Transverse colon (tissue), 4 donors: ENCODE measurements around the gene TCL1B. TPM values are rescaled to one million over a fixed set of nuclear protein-coding genes. Genes with fewer than 3 reads are reported as not detected.

Experiments
- DNase-seq: peaks from one replicate; pipeline ENCODE4 v3.0.0-alpha.2; 2019
- H3K27ac ChIP-seq, 4 donors: fragments of 200-600 bp; sonication (generic); 2 replicates each; pipeline ENCODE4 v1.5.1; 2016 to 2018; ENCODE audit warnings: inconsistent platforms in 4 of 4
- H3K27me3 ChIP-seq: fragments of 200-600 bp; sonication (generic); 2 replicates; pipeline ENCODE4 v1.5.1; 2017; ENCODE audit warnings: inconsistent platforms
- H3K36me3 ChIP-seq, 4 donors: fragments of 200-600 bp; sonication (generic); 2 replicates each; pipeline ENCODE4 v1.5.1; 2017 to 2019; ENCODE audit warnings: inconsistent platforms in 4 of 4
- H3K4me1 ChIP-seq, 4 donors: fragments of 200-600 bp; sonication (generic); 2 replicates each; pipeline ENCODE4 v1.5.1; 2017 to 2020; ENCODE audit warnings: inconsistent platforms in 4 of 4
- H3K4me3 ChIP-seq, 4 donors: fragments of 200-600 bp; sonication (generic); 1 replicate in 1 of 4; 2 replicates in 3 of 4; pipeline versions ENCODE4 v1.5.1 to v1.6.1; 2017 to 2019; ENCODE audit warnings: inconsistent platforms in 4 of 4
- H3K9me3 ChIP-seq, 2 donors: fragments of 200-600 bp; sonication (generic); 2 replicates each; pipeline ENCODE4 v1.5.1; 2017 to 2019; ENCODE audit warnings: inconsistent platforms in 2 of 2
- EP300 ChIP-seq: sonication (generic); formaldehyde crosslinking; IDR thresholded peaks from one replicate; pipeline ENCODE4 v1.6.1; 2017; ENCODE audit warnings: antibody characterized with exemption, low read depth
- POLR2A ChIP-seq: fragments of 450-650 bp; IDR thresholded peaks from one replicate; pipeline ENCODE4 v1.6.1; 2016; ENCODE audit warnings: antibody characterized with exemption, mild to moderate bottlenecking, moderate library complexity
- POLR2AphosphoS5 ChIP-seq, 3 donors: sonication (generic); formaldehyde crosslinking; IDR thresholded peaks; one replicate each; pipeline ENCODE4 v1.6.1; 2016; ENCODE audit warnings: antibody characterized with exemption in 3 of 3
- WGBS, 2 donors: methylation state at CpG; one replicate each; pipeline ENCODE4 v1.1.5; 2018; ENCODE audit warnings: low coverage in 1 of 2; 5-methylcytosine and 5-hydroxymethylcytosine counted together
- in situ Hi-C, 4 donors: fragments of 200-750 bp; cut with MboI; loops; one replicate each; pipeline versions ENCODE4 v1.15.0 to v1.15.1; 2017; ENCODE audit warnings: low sequenced_read_pairs in 3 of 4, low pct_ligation_motif_present in 1 of 4, low pct_unique_long_range_greater_than_20kb in 1 of 4
- intact Hi-C: fragments of 100-400 bp; cut with DNase I; formaldehyde crosslinking; loops from one replicate; pipeline ENCODE4 v1.15.1; 2023; ENCODE audit warnings: low total_unique reads
- total RNA-seq, 4 donors: library from RNA; depleted of rRNA; stranded (reverse); fragments of >200 nt; gene quantifications; one replicate each; pipeline ENCODE4 v1.1.0, GENCODE V29; 2016
- TF ChIP-seq, protein P1 (sequence below), 5 experiments: fragments of 200-600 bp in 3 of 5; fragments of 450-650 bp in 2 of 5; sonication (generic) in 3 of 5; IDR thresholded peaks; 1 replicate in 2 of 5; 2 replicates in 3 of 5; pipeline ENCODE4 v1.5.1; 2016 to 2017; ENCODE audit warnings: antibody characterized with exemption in 5 of 5, inconsistent platforms in 3 of 5, mild to moderate bottlenecking in 2 of 5, moderate library complexity in 1 of 5

Gene TCL1B
- total RNA-seq, 4 donors from 2014 or later, result 0.64 TPM; not detected in 3

DNA sequence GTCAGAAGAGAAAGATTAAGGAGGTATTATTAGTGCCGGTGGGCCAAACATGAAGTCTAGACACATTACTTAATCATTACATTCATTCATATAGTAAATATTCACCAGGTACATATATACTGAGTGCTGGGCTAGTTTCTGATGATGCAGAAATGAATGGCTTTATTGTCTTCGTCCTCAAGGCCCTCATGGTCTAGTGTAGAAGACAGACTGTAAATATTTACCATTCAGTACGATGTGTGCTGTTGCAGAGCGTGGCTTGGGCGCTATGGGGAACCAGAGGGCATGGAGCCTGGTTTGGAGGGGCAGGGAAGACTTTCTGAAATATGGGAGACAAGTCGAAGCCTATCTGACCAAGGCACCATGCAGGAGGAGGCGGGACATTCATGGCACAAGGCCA is 37.0 kb upstream of the TCL1B start:
- no peak for DNase-seq
- H3K27me3 ChIP-seq, result no peaks in the 10 kb centered on the region
- no peaks in the 10 kb centered on the region for H3K9me3 ChIP-seq
- in situ Hi-C loops (no loop called here), intact Hi-C loops (no loop called here)
- TF ChIP-seq, protein P1, sequence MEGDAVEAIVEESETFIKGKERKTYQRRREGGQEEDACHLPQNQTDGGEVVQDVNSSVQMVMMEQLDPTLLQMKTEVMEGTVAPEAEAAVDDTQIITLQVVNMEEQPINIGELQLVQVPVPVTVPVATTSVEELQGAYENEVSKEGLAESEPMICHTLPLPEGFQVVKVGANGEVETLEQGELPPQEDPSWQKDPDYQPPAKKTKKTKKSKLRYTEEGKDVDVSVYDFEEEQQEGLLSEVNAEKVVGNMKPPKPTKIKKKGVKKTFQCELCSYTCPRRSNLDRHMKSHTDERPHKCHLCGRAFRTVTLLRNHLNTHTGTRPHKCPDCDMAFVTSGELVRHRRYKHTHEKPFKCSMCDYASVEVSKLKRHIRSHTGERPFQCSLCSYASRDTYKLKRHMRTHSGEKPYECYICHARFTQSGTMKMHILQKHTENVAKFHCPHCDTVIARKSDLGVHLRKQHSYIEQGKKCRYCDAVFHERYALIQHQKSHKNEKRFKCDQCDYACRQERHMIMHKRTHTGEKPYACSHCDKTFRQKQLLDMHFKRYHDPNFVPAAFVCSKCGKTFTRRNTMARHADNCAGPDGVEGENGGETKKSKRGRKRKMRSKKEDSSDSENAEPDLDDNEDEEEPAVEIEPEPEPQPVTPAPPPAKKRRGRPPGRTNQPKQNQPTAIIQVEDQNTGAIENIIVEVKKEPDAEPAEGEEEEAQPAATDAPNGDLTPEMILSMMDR (IDR thresholded peaks at IDR 0.05), result no peak
- TF ChIP-seq POLR2AphosphoS5 (IDR thresholded peaks at IDR 0.05), result no peak
- no peak for TF ChIP-seq POLR2A
- TF ChIP-seq EP300, result no peak
- H3K4me1 ChIP-seq, result no peaks in the 10 kb centered on the region
- no peaks in the 10 kb centered on the region for H3K36me3 ChIP-seq
- WGBS, 2 donors, result 55 to 59% methylated on average over 4 to 7 of the region's 7 CpGs
- no peak overlapping the region for H3K27ac ChIP-seq
- H3K4me3 ChIP-seq, result no peak overlapping the region

DNA sequence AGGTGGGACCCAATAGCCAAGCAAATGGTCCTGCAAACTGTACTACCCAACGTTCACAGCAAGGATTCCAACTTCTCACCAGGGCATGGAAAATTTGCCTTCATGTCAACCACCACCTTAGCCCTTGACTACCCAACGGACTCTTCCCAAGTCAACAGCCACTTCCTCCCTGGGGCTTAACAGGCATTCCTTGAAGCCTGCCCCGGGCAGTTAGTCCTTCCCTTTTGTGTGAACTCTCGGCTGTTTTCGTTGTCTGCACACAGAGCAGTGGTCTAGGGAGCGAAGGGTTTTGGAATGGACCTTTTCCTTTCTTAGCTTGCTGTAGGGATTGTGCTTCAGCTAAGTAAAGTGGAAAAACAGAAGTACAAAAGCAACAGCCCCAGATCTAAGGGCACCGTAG is 35.2 kb upstream of the TCL1B start:
- no peak for TF ChIP-seq EP300
- TF ChIP-seq, protein P1 (IDR thresholded peaks at IDR 0.05), result no peak
- TF ChIP-seq POLR2A, result no peak
- no peak for TF ChIP-seq POLR2AphosphoS5 (IDR thresholded peaks at IDR 0.05)
- no peak for DNase-seq
- Histone ChIP-seq H3K9me3 (no peaks in the 10 kb centered on the region), H3K36me3 (no peaks in the 10 kb centered on the region), H3K27me3 (no peaks in the 10 kb centered on the region), H3K4me1 (no peaks in the 10 kb centered on the region), H3K4me3 (no peak overlapping the region), H3K27ac (no peak overlapping the region)
- in situ Hi-C loops (no loop called here), intact Hi-C loops (no loop called here)
- WGBS, 2 donors, result 67 to 86% methylated on average over 1 to 7 of the region's 7 CpGs

DNA sequence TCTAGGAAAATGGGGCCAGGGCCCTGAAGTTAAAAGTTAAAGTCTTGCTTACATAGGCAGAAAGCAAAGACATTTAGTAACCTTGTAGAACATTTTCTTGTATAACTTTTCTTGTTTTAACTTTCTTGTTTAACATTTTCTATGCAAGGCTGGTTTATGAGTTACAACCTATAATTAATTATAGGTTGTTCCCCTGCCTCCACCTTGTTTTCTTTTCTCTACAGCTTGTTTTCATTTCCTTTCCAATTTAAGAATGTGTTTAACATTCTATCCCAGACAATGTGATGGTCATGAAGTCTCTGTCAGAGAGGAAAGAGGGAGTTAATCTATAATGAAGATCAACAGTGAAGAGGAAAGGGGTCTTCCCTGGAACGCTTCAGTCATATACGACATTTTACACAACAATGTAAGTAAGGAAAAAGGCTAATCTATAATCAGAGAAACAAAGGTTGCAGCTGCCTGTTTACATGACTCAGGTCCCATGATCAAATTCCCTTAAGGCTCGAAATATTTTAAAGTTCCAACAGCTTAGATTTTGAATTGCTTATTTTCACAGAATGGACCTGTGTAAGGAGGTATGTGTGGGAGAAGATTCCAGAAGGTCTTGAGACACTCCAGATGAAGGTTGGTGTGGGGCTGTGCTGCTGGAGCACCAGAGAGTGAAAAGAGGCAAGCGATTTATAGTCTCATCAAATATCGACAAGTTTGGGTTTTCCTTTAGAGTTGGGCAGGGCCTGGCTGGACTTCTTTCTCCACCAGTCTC is 34.2 kb upstream of the TCL1B start:
- in situ Hi-C loops, result no loop called here

DNA sequence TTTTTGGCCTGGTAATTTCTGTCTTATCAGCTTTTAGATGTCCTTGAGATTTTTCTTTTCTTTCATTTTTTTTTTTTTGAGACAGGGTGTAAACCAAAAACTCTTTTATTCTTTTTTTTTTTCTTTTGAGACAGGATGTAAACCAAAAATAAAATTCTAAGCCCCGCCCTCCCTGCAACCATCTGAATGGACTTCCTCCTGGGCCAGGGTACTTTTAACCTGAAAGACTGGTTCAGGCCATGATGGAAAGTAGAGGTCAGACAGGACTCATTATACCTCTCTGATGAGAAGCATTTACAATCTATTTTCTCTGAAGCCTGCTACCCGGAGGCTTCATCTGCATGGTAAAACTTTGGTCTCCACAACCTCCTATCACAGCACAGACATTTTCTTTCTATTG is 33.5 kb upstream of the TCL1B start:
- H3K27me3 ChIP-seq, result no peaks in the 10 kb centered on the region
- no peak overlapping the region for H3K4me3 ChIP-seq
- 49 to 61% methylated on average over 2 of the region's 2 CpGs for WGBS, 2 donors
- H3K27ac ChIP-seq, result no peak overlapping the region
- in situ Hi-C loops, result no loop called here
- no peaks in the 10 kb centered on the region for H3K9me3 ChIP-seq
- TF ChIP-seq, protein P1 (IDR thresholded peaks at IDR 0.05), result no peak
- TF ChIP-seq EP300 (no peak), POLR2A (no peak), POLR2AphosphoS5 (IDR thresholded peaks at IDR 0.05) (no peak)
- H3K4me1 ChIP-seq, result no peaks in the 10 kb centered on the region
- no peaks in the 10 kb centered on the region for H3K36me3 ChIP-seq
- intact Hi-C loops, result no loop called here
- DNase-seq, result no peak

More for the DNA sequence above, 34.2 kb upstream of the TCL1B start:
- 44 to 55% methylated on average over 5 of the region's 5 CpGs for WGBS, 2 donors
- no peaks in the 10 kb centered on the region for H3K36me3 ChIP-seq
- H3K9me3 ChIP-seq, result no peaks in the 10 kb centered on the region
- intact Hi-C loops, result no loop called here
- no peaks in the 10 kb centered on the region for H3K4me1 ChIP-seq
- no peak overlapping the region for H3K27ac ChIP-seq
- H3K4me3 ChIP-seq, result no peak overlapping the region
- H3K27me3 ChIP-seq, result no peaks in the 10 kb centered on the region
- TF ChIP-seq EP300, result no peak
- DNase-seq, result no peak

DNA sequence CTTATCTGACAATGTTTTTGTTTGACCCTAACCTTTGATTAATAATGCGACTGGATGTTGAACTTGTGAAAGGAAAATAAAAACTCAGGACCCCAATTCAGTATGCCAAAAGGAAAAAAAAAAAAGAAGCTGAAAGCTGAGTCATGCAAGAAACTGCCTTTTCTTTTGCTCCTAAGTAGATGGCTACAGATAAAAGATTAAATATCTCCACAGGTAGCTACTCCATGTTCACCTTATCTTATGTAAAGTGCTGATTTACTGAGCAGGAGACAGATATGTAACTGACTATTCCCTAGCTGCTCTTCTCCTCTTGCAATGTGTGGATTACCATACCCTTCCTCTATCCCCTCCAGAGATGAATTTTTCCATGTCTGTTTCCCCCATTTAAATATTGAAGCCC is 30.8 kb upstream of the TCL1B start:
- TF ChIP-seq, protein P1 (IDR thresholded peaks at IDR 0.05), result no peak
- no peak for TF ChIP-seq EP300
- TF ChIP-seq POLR2AphosphoS5 (IDR thresholded peaks at IDR 0.05), result no peak
- TF ChIP-seq POLR2A, result no peak
- in situ Hi-C loops (no loop called here), intact Hi-C loops (no loop called here)
- 70 to 73% methylated on average over 1 of the region's 1 CpG for WGBS, 2 donors
- H3K27me3 ChIP-seq, result peaks cover under 1% of the 10 kb centered on the region
- H3K9me3 ChIP-seq, result no peaks in the 10 kb centered on the region
- no peak overlapping the region for H3K27ac ChIP-seq
- no peaks in the 10 kb centered on the region for H3K36me3 ChIP-seq
- no peak overlapping the region for H3K4me3 ChIP-seq
- no peak for DNase-seq
- H3K4me1 ChIP-seq, result no peaks in the 10 kb centered on the region
